Caco-2 (cell line): ENCODE measurements around the gene KIAA1958. TPM values are rescaled to one million over a fixed set of nuclear protein-coding genes. Genes with fewer than 3 reads are reported as not detected.

Experiments
- BruUV-seq: library from RNA; stranded (reverse); fragments of 400-500 nt; replicated peaks from 2 replicates; lab custom pipeline; 2021; lab: Mats Ljungman, UMichigan
- CTCF ChIA-PET: fragments of 300-600 bp; sonication (Branson Sonifier 250); formaldehyde crosslinking; loops from one replicate; lab custom pipeline; 2022; ENCODE audit warnings: antibody characterized with exemption; lab: Charles Lee
- POLR2A ChIA-PET: fragments of 300-600 bp; sonication (Branson Sonifier 250); formaldehyde crosslinking; loops from one replicate; lab custom pipeline; 2022; ENCODE audit warnings: antibody characterized with exemption; lab: Charles Lee
- DNase-seq, 2 experiments: peaks; one replicate each; pipeline versions ENCODE4 v3.0.0 to v3.0.0-alpha.2; 2020 to 2022
- H3K27me3 ChIP-seq: replicated peaks from 2 replicates; pipeline ENCODE4 v1.6.0; 2011; ENCODE audit warnings: low read length; ENCODE audit not compliant: control insufficient read depth, insufficient read depth
- H3K36me3 ChIP-seq: 2 replicates; pipeline ENCODE4 v1.5.1; 2011; ENCODE audit warnings: low read length; ENCODE audit not compliant: control insufficient read depth, insufficient read depth
- H3K4me1 ChIP-seq: fragments of 250-450 bp; sonication (Bioruptor Pico); 2 replicates; pipeline ENCODE4 v1.5.1; 2020; ENCODE audit warnings: mild to moderate bottlenecking
- H3K4me3 ChIP-seq: 2 replicates; pipeline ENCODE4 v1.5.1; 2011; ENCODE audit warnings: low read depth, mild to moderate bottlenecking, control low read depth, low read length
- H3K9me3 ChIP-seq: fragments of 250-450 bp; sonication (Bioruptor Pico); 2 replicates; pipeline ENCODE4 v1.5.1; 2020; ENCODE audit warnings: mild to moderate bottlenecking, moderate library complexity
- H3K27ac Mint-ChIP-seq: one replicate; pipeline ENCODE4 v1.8.0; 2022; ENCODE audit warnings: mixed read lengths; ENCODE audit not compliant: unreplicated experiment
- H3K27me3 Mint-ChIP-seq: one replicate; pipeline ENCODE4 v1.8.0; 2022; ENCODE audit warnings: mixed read lengths; ENCODE audit not compliant: insufficient read depth, unreplicated experiment
- H3K36me3 Mint-ChIP-seq: one replicate; pipeline ENCODE4 v1.8.0; 2022; ENCODE audit warnings: mild to moderate bottlenecking, mixed read lengths; ENCODE audit not compliant: insufficient read depth, unreplicated experiment
- H3K4me1 Mint-ChIP-seq: one replicate; pipeline ENCODE4 v1.8.0; 2022; ENCODE audit warnings: low read depth, mixed read lengths; ENCODE audit not compliant: unreplicated experiment
- H3K4me3 Mint-ChIP-seq: one replicate; pipeline ENCODE4 v1.8.0; 2022; ENCODE audit warnings: mild to moderate bottlenecking, moderate library complexity, mixed read lengths; ENCODE audit not compliant: unreplicated experiment
- H3K9me3 Mint-ChIP-seq: one replicate; pipeline ENCODE4 v1.8.0; 2022; ENCODE audit warnings: mixed read lengths; ENCODE audit not compliant: unreplicated experiment
- intact Hi-C: fragments of 100-400 bp; cut with micrococcal nuclease; formaldehyde crosslinking; loops from one replicate; pipeline ENCODE4 v1.10.0; 2022; ENCODE audit not compliant: unreplicated experiment
- total RNA-seq: library from RNA; stranded (reverse); gene quantifications from 2 replicates; pipeline ENCODE4 v1.2.3, GENCODE V29; 2022
- TF ChIP-seq, protein P1 (sequence below), 2 experiments: fragments of 200-600 bp in 1 of 2; IDR thresholded peaks; 1 replicate in 1 of 2; 2 replicates in 1 of 2; pipeline versions ENCODE4 v1.5.1 to v1.8.0; 2011 to 2022; ENCODE audit warnings: antibody characterized with exemption in 1 of 2, control low read depth in 1 of 2, inconsistent platforms in 1 of 2, low read depth in 1 of 2, low read length in 1 of 2, mild to moderate bottlenecking in 1 of 2, moderate library complexity in 1 of 2; ENCODE audit not compliant: insufficient read depth in 1 of 2, severe bottlenecking in 1 of 2, unreplicated experiment in 1 of 2

The KIAA1958 gene
- total RNA-seq, 1 experiment from 2014 or later = 20.0 TPM

GRCh38 chr9:112545237-112545636 is 58.6 kb downstream of the KIAA1958 start:
- H3K4me1 Mint-ChIP-seq = peaks cover 30% of the 10 kb centered on the region
- H3K36me3 ChIP-seq = no peaks in the 10 kb centered on the region
- POLR2A ChIA-PET = no interaction called here

DNA sequence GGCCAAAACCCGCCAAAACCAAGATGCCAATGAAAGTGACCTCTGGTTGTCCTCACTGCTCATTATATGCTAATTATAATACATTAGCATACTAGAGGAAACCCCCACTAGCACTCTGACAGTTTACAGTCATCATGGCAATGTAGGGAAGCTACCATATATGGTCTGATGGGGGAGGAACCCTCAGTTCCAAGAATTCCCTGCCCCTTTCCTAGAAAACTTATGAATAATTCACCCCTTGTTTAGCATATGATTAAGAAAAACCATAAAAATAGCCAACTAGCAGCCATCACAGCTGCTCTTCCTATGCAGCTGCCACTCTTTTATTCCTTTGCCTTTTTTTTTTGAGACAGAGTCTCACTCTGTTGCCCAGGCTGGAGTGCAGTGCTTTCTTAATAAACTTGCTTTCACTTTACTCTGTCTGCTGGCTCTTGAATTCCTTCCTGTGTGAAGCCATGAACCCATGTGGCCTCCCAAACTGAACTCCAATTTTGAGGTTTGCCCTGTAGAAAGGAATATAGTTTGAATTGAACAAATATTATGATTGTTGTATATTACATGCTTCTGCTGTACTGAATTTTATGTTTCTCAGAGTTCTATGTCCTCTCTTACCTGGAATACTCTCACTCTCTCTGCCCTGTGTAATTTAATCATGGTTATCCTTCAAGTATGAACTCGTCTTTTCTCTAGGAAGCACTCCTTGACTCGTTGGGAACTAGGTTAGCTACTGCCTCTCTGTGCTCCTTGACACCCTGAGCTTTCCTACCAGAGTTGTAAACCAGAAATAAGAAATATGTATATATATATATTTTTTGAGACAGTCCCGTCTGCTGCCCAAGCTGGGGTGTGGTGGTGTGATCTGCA is 59.8 kb downstream of the KIAA1958 start:
- Mint-ChIP-seq H3K36me3 (no peaks in the 10 kb centered on the region), H3K4me1 (peaks cover 33% of the 10 kb centered on the region), H3K9me3 (no peaks in the 10 kb centered on the region), H3K27ac (peak overlapping the region; percentile 33), H3K27me3 (no peaks in the 10 kb centered on the region), H3K4me3 (no peak overlapping the region)
- DNase-seq = no peak
- intact Hi-C loops = no loop called here
- no peaks in the 10 kb centered on the region for H3K36me3 ChIP-seq
- ChIA-PET CTCF (no interaction called here), POLR2A (no interaction called here)
- H3K27me3 ChIP-seq = no peaks in the 10 kb centered on the region
- BruUV-seq = no TSS peak
- TF ChIP-seq, protein P1, sequence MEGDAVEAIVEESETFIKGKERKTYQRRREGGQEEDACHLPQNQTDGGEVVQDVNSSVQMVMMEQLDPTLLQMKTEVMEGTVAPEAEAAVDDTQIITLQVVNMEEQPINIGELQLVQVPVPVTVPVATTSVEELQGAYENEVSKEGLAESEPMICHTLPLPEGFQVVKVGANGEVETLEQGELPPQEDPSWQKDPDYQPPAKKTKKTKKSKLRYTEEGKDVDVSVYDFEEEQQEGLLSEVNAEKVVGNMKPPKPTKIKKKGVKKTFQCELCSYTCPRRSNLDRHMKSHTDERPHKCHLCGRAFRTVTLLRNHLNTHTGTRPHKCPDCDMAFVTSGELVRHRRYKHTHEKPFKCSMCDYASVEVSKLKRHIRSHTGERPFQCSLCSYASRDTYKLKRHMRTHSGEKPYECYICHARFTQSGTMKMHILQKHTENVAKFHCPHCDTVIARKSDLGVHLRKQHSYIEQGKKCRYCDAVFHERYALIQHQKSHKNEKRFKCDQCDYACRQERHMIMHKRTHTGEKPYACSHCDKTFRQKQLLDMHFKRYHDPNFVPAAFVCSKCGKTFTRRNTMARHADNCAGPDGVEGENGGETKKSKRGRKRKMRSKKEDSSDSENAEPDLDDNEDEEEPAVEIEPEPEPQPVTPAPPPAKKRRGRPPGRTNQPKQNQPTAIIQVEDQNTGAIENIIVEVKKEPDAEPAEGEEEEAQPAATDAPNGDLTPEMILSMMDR (IDR thresholded peaks at IDR 0.05; ENCODE audit: insufficient read depth in 1 of 2, low read depth in 1 of 2, low read length in 1 of 2, severe bottlenecking in 1 of 2, unreplicated experiment in 1 of 2) = no peak
- H3K9me3 ChIP-seq = no peaks in the 10 kb centered on the region
- peaks cover 20% of the 10 kb centered on the region for H3K4me1 ChIP-seq
- no peak overlapping the region for H3K4me3 ChIP-seq

More at GRCh38 chr9:112545237-112545636, 58.6 kb downstream of the KIAA1958 start:
- intact Hi-C loops = no loop called here
- no peak overlapping the region for H3K4me3 Mint-ChIP-seq
- Histone ChIP-seq H3K27me3 (no peaks in the 10 kb centered on the region), H3K4me3 (no peak overlapping the region), H3K4me1 (peaks cover 15% of the 10 kb centered on the region), H3K9me3 (no peaks in the 10 kb centered on the region)
- DNase-seq = no peak
- TF ChIP-seq, protein P1 (IDR thresholded peaks at IDR 0.05; ENCODE audit: insufficient read depth in 1 of 2, low read depth in 1 of 2, low read length in 1 of 2, severe bottlenecking in 1 of 2, unreplicated experiment in 1 of 2) = no peak
- CTCF ChIA-PET = no interaction called here
- H3K9me3 Mint-ChIP-seq = no peaks in the 10 kb centered on the region
- H3K36me3 Mint-ChIP-seq = no peaks in the 10 kb centered on the region
- BruUV-seq = no TSS peak
- no peak overlapping the region for H3K27ac Mint-ChIP-seq
- H3K27me3 Mint-ChIP-seq = no peaks in the 10 kb centered on the region

- Mint-ChIP-seq H3K36me3 (no peaks in the 10 kb centered on the region), H3K27ac (peak overlapping the region; percentile 50), H3K27me3 (no peaks in the 10 kb centered on the region), H3K9me3 (no peaks in the 10 kb centered on the region), H3K4me1 (peaks cover 33% of the 10 kb centered on the region), H3K4me3 (no peak overlapping the region)
- TF ChIP-seq, protein P1 (IDR thresholded peaks at IDR 0.05; ENCODE audit: insufficient read depth in 1 of 2, low read depth in 1 of 2, low read length in 1 of 2, severe bottlenecking in 1 of 2, unreplicated experiment in 1 of 2) = no peak
- BruUV-seq = no TSS peak
- Histone ChIP-seq H3K9me3 (no peaks in the 10 kb centered on the region), H3K4me3 (no peak overlapping the region), H3K27me3 (no peaks in the 10 kb centered on the region), H3K4me1 (peaks cover 20% of the 10 kb centered on the region), H3K36me3 (no peaks in the 10 kb centered on the region)
- ChIA-PET CTCF (no interaction called here), POLR2A (interaction anchor here (0.7 kb wide), 1 partner anchor 170 kb away, joined by 7 read pairs; no protein-coding TSS in a partner anchor)
- intact Hi-C loops = no loop called here
- no peak for DNase-seq
Observed at GRCh38 chr9:112548051-112548440, 61.4 kb downstream of the KIAA1958 start.
